ENCODE results near the gene SNED1. TPM values are rescaled to one million over a fixed set of nuclear protein-coding genes. Genes with fewer than 3 reads are reported as not detected.

SNED1 gene
- total RNA-seq, 4 donors from 2014 or later, result 5.6 to 31.9 (median 13.2) TPM

DNA sequence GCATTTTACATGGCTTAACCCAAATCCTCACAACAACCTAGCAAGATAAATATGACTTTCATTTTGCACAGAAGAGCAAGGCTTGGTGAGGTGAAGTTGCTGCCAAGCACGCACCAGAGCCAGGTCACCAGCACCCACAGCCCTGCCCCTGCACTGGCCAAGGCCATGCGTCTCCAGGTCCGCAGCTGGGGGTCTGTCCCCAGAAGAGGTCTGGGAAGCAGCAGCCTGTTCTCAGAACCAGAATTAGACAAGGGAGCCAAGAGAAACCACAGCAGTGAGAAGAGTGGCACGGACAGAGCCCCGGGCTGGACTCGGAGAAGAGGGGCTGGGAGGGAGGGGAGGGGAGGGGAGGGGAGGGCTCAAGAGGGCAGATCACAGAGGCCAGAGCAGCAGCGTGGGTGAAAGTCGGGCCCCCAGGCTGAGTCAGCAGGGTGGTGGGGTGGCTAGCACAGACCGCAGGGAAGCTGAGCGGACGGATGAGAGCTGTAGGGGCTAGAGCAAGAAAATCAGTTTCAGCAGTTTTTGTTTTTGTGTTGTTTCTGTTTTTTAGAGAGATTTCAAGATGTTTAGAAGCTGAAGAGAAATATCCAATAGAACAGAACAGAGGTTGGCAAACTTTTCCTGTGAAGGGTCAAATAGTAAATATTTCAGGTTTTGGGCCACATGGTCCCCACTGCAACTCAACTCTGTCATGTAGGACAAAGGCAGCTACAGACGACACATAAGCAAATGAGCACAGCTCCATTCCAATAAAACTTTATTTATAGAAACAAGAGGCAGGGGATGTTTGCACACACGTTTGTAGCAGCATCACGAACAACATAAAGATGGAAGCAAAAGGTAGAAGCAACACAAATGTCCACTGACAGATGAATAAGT, 111.0 kb downstream of the SNED1 start:
- no peaks in the 10 kb centered on the region for H3K4me1 ChIP-seq
- 85% methylated on average over 14 of the region's 14 CpGs for WGBS
- TF ChIP-seq, protein P1, sequence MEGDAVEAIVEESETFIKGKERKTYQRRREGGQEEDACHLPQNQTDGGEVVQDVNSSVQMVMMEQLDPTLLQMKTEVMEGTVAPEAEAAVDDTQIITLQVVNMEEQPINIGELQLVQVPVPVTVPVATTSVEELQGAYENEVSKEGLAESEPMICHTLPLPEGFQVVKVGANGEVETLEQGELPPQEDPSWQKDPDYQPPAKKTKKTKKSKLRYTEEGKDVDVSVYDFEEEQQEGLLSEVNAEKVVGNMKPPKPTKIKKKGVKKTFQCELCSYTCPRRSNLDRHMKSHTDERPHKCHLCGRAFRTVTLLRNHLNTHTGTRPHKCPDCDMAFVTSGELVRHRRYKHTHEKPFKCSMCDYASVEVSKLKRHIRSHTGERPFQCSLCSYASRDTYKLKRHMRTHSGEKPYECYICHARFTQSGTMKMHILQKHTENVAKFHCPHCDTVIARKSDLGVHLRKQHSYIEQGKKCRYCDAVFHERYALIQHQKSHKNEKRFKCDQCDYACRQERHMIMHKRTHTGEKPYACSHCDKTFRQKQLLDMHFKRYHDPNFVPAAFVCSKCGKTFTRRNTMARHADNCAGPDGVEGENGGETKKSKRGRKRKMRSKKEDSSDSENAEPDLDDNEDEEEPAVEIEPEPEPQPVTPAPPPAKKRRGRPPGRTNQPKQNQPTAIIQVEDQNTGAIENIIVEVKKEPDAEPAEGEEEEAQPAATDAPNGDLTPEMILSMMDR (IDR thresholded peaks at IDR 0.05), result no peak
- TF ChIP-seq POLR2AphosphoS5 (IDR thresholded peaks at IDR 0.05) (no peak), EP300 (IDR thresholded peaks at IDR 0.05) (no peak), POLR2A (IDR thresholded peaks at IDR 0.05) (no peak)
- H3K27ac ChIP-seq, result no peak overlapping the region
- no peak overlapping the region for H3K4me3 ChIP-seq
- peaks cover 7% of the 10 kb centered on the region for H3K36me3 ChIP-seq
- no peak for DNase-seq (ENCODE audit: low spot score in 2 of 2)
- H3K27me3 ChIP-seq, result no peaks in the 10 kb centered on the region
- no peaks in the 10 kb centered on the region for H3K9me3 ChIP-seq

DNA sequence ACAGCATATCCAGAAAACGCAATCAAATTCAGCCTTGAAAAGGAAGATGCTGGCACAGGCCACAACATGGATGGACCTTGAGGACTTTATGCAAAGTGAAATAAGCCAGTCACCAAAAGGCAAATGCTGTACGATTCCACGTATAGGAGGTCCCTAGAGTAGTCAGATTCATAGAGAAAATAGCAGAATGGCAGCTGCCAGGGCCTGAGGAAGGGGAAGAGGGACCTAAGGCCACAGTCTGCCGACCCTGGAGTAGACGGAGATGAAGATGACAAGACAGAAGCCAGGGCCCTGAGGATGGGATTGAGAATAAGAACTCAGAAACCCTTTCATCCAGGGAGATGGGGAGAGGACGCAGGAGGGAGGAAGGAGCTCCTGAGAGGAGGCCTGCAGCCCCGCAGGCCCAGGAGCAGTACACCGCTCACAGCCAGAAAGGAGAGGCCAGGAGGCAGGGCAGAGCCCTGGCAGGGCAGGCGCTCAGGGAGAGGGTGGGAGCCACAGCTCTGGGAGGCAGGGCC, 111.7 kb downstream of the SNED1 start:
- Histone ChIP-seq H3K4me1 (no peaks in the 10 kb centered on the region), H3K27ac (no peak overlapping the region), H3K9me3 (no peaks in the 10 kb centered on the region), H3K36me3 (peaks cover 8% of the 10 kb centered on the region), H3K4me3 (no peak overlapping the region), H3K27me3 (no peaks in the 10 kb centered on the region)
- DNase-seq (ENCODE audit: low spot score in 2 of 2), result no peak
- WGBS, result 85% methylated on average over 9 of the region's 9 CpGs
- TF ChIP-seq EP300 (IDR thresholded peaks at IDR 0.05), result no peak
- TF ChIP-seq, protein P1 (IDR thresholded peaks at IDR 0.05), result no peak
- no peak for TF ChIP-seq POLR2A (IDR thresholded peaks at IDR 0.05)
- TF ChIP-seq POLR2AphosphoS5 (IDR thresholded peaks at IDR 0.05), result no peak

DNA sequence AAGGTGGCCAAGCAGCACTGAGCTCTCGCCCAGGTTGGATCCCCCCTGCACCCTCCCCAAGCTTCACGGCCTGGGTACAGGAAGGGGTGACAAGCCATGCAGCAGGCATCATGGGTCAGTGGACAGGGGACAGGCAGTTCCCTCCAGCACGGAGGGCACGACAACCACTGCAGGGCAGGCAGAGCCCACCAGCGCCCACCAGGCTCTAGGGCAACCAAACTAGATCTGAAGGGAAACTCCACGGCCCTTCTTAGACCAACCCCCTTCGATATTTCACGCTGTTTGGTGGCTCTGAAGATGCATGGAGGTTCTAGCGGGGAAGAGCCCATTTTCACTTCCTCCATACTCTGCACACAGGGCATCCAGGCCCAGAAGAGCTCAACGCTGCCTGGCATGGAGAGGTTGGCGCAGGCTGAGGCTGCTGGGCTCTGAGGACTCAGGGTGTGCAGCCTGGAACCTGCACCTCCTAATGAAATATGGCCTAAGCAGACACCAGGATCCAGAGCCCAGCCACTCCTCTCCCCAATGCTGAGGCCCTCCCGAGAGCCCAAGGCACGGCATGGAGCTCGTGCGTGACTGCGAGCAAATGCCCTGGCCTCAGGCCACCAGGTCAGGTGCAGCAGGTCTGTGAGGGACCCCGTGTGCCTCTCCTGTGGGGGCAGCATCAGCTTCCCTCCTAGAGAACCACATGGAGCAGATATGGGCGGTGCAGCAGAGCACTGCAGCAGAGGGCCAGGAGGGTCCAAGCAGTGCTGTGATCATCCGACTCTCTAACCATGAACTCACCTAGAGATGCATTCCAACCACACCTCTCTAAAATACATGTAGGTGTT, 112.4 kb downstream of the SNED1 start:
- no peaks in the 10 kb centered on the region for H3K9me3 ChIP-seq
- no peaks in the 10 kb centered on the region for H3K27me3 ChIP-seq
- DNase-seq (ENCODE audit: low spot score in 2 of 2), result peak in 1 of 2 donors; percentile 54
- H3K36me3 ChIP-seq, result peaks cover 8% of the 10 kb centered on the region
- H3K4me3 ChIP-seq, result no peak overlapping the region
- no peaks in the 10 kb centered on the region for H3K4me1 ChIP-seq
- TF ChIP-seq, protein P1 (IDR thresholded peaks at IDR 0.05), result no peak
- no peak for TF ChIP-seq POLR2AphosphoS5 (IDR thresholded peaks at IDR 0.05)
- no peak for TF ChIP-seq POLR2A (IDR thresholded peaks at IDR 0.05)
- no peak for TF ChIP-seq EP300 (IDR thresholded peaks at IDR 0.05)
- H3K27ac ChIP-seq, result no peak overlapping the region
- 88% methylated on average over 14 of the region's 19 CpGs for WGBS

DNA sequence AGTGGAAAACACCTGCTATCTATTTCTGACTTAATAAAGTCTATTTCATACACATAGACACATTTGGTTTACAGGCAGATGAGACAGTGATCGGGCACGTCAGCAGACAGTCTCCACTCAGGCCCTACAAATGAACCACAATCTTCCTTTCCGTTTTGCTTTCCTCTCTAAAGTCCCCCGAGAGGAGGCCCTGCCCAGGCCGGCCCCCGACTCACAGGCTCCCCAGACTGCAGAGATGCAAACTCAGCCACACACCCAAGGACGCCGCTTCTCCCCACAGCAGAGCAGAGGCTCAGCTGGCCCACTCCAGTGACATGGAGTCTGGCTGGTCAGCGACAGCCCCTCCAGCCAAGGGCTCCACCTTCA, 113.0 kb downstream of the SNED1 start:
- Histone ChIP-seq H3K27me3 (no peaks in the 10 kb centered on the region), H3K9me3 (no peaks in the 10 kb centered on the region), H3K4me1 (no peaks in the 10 kb centered on the region), H3K27ac (no peak overlapping the region), H3K36me3 (peaks cover 8% of the 10 kb centered on the region), H3K4me3 (no peak overlapping the region)
- TF ChIP-seq EP300 (IDR thresholded peaks at IDR 0.05), result no peak
- no peak for TF ChIP-seq POLR2A (IDR thresholded peaks at IDR 0.05)
- 83% methylated on average over 9 of the region's 9 CpGs for WGBS
- peak in 1 of 2 donors; percentile 71 for DNase-seq (ENCODE audit: low spot score in 2 of 2)

DNA sequence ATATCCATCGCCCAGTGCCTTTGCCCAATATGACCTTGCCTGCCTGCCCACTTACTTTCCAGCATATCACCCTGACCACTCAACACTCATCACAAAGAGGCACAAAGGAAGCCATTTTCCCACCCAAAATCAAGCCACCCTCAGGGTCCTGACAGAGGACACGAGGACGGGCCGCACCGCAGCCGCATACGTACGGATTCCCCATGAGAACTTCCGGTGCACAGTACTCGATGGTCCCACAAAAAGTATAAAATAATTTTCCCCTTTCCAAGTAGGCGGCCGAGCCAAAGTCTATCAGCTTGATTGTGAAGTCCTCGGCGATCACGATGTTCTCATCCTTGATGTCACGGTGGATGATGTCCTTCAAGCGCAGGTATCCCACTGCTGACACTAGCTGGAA, 113.6 kb downstream of the SNED1 start:
- 88% methylated on average over 17 of the region's 17 CpGs for WGBS
- DNase-seq (ENCODE audit: low spot score in 2 of 2), result peak in 1 of 2 donors; percentile 67
- TF ChIP-seq POLR2AphosphoS5 (IDR thresholded peaks at IDR 0.05) (no peak), EP300 (IDR thresholded peaks at IDR 0.05) (no peak), POLR2A (IDR thresholded peaks at IDR 0.05) (no peak)
- TF ChIP-seq, protein P1 (IDR thresholded peaks at IDR 0.05), result no peak
- Histone ChIP-seq H3K27me3 (no peaks in the 10 kb centered on the region), H3K36me3 (peaks cover 12% of the 10 kb centered on the region), H3K27ac (no peak overlapping the region), H3K4me1 (no peaks in the 10 kb centered on the region), H3K4me3 (no peak overlapping the region), H3K9me3 (no peaks in the 10 kb centered on the region)

Measured in suprapubic skin (tissue), 4 donors.